Activated CD8-positive, alpha-beta memory T cell treated with anti-CD3 and anti-CD28 coated beads, Interleukin-2, amount 50 U/mL, for 24 hours (primary cell): ENCODE results near the gene QDPR.

ENCODE experiments used
- DNase-seq: peaks from one replicate; pipeline ENCODE4 v3.0.0-alpha.2; 2020; ENCODE audit errors: extremely low read depth

The QDPR gene

DNA sequence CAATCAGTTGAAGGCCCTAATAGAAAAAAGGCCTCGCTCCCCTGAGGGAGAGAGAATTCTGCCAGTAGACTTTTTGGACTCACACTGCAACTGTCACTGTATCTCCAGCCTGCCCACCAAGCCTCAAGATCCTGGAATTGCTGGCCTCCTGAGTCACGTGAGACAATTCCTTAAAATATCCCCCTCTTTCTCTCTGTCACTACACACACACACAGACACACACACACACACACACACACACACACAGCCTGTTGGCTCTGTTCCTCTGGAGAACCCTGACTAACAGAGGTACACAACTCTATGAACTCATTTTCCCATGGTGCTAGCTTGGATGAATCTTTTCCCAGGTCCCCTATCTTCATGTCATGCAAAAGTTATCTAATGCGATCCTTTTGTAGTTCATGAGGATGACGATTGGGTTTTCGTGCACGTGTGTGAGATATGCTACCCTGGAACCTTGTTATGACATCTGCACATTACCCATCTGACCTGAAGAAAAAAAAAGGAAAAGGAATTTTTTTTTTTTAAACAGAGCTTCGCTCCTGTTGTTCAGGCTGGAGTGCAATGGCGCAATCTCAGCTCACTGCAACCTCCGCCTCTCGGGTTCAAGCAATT lies 16.8 kb upstream of the QDPR start:
- DNase-seq: no peak

DNA sequence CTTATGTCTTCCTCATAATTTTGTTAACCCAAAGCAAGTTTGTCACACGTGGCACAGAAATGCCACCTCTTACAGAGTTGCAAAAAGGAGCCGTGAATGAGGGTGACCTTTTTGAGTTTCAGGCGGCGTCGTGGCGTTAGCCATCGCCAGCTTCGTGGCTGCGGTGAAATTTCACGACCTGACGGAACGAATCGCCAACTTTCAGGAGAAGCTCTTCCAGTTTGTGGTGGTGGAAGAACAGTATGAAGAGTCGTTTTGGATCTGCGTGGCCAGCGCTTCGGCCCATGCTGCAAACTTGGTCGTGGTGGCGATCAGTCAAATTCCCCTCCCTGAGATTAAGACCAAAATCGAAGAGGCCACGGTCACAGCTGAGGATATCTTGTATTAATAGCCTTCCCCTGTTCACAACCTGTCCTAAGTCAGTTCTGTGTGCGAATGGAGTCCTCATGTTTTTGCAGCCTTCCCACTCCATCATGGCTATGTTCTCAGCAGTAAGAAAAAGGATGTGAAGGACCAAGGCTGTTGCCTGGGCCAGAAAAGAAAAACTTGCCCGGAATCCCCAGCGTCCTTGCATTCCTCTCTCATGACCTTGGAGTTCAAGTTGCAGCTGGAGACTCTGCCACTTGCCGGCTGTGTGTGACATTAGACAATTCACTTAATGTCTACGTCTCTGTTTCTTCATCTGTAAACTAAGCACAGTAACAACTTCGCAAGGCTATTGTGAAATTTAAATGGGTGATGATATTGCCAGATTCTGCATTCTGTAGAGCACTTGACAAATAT lies 15.0 kb upstream of the QDPR start:
- no peak for DNase-seq

DNA sequence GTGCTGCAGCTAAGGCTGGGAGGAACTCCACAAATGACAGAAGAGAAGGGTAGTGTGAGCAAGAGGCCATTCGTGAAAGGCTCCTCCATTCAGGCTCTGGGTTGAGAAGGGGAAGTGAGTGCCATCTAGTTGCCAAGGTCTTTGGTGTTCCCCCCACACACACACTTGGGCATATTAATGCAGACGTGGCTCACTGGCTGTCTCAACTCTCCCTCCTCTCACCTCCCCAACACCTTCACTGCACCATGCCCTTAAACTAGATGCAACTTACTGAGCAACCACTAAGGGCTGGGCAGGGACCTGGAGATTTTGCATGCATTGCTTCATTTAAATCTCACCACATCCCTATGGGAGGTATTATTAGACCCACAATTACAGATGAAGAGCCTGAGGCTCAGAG lies 11.8 kb upstream of the QDPR start:
- no peak for DNase-seq

DNA sequence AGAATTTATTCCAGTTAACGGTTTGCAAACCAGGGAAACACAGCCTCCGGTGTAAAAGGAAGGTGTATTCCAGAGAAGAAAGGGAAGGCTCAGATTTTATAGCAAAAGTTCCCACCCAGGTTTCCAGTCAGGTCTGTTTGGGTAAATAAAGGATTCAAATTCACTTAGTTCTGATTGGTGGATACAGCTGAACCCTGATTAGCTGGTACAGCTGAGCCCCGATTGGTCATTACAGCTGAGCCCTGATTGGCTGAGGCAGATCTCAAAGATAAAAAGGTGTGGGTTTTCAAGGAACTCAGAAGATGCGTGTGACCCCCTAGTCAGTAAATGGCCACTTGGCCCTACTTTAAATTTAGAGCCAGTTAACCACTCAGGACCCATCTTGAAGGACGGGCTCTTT lies 9.7 kb upstream of the QDPR start:
- no peak for DNase-seq

DNA sequence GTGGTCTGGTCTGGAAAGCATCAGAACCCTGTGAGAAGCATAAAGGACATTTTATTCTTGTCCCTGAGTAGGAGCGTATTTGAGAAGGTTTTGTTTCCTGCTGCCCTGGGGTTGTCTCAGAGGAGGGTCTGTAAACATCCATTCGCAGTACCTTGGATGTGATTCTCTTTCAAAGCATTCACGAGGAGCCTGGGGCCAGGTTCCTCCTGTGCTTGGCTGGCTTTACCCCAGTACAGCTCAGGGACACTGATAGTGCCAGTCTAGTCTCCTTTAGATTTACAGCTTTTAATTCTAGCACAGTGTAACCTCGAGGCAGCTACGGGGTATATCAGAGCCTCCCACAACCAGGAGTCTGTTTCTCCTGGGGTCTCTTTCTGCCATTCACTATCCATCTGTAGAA lies 5.8 kb upstream of the QDPR start:
- DNase-seq: no peak

DNA sequence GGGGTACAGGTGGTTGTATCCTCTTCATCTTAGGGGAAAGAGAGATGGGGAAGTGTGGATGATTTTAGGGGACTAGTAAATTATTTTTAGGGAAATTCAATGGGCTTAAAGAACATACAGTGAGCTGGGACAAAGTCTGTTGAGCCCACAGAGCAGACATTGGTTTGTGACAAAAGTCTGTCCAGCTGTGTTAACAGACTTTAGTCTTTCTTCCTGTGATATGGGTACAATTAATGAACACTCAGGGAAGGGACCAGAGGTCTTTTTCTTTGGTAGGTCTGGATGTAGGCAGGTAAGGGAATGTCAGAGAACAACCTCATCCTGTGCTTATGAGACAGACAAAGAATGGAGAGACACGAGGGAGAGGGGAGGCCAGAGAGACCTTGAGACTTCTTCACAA lies 5.1 kb upstream of the QDPR start:
- no peak for DNase-seq

DNA sequence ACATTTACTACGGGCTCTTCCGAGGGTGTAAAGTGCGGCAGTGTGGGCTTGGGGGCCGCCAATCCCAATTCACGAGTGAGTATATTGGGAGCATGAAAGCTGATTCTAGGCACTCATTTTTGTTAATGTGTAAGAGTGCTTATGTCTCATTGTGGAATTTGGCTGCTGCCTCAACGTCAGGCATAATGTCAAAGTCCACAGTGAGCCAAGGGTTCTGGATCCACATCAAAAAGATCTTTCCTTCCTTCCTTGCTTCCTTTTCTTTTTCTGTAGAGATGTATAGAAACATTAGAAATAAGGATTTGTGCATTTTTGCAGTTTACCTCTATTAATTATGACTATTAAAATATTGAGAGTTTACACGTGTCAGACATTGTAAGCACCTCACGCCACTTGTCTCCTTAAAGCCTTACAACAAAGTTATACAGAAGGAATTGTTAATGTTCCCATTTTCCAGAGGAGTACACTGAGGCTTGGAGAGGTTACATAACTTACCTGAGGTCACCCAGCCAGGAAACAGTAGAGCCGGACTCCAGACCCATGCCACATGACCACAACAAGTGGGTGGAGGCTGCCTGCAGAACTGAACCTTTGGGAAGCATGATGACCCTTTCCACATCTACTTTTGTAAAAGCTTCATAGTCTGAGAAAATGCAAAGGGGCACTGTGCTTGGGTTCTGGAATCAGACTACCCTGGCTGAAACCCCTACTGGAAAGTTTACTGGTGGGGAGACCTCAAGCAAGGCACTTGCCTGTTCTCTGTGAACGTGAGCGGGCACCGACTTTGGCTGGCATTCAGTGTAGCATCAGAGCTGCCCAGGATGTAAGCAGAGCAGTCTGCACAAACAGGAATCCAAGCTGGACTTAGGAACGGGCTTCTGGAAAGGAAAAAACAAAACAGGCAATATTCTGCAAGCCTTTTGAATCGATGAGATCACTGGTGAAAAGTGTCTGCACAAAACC lies 3.8 kb upstream of the QDPR start:
- DNase-seq: no peak

DNA sequence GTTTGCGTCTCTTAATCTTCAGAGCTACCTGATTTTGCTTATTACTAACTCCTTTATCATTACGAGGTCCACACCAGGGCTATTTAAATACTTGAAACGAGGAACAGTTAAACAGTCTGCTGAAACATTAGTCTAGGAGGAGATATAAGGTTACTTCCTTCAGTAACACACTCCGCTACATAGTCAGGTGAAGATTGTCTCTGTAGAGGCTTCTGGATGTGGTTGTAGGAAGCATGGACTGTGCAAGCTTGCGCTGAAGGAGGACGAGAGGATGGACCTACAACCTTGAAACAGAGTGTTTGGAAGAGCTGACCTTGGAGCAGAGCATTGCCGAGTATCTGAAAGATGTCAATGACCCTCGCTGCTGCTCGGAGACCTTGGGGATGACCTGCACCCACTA lies 3.0 kb upstream of the QDPR start, which contains the start of gene CLRN2:
TSS of gene CLRN2 (plus strand) at position 301 of the 400 bp plus-strand sequence. CDS start 102 bp downstream, outside the sequence.
- DNase-seq: no peak

DNA sequence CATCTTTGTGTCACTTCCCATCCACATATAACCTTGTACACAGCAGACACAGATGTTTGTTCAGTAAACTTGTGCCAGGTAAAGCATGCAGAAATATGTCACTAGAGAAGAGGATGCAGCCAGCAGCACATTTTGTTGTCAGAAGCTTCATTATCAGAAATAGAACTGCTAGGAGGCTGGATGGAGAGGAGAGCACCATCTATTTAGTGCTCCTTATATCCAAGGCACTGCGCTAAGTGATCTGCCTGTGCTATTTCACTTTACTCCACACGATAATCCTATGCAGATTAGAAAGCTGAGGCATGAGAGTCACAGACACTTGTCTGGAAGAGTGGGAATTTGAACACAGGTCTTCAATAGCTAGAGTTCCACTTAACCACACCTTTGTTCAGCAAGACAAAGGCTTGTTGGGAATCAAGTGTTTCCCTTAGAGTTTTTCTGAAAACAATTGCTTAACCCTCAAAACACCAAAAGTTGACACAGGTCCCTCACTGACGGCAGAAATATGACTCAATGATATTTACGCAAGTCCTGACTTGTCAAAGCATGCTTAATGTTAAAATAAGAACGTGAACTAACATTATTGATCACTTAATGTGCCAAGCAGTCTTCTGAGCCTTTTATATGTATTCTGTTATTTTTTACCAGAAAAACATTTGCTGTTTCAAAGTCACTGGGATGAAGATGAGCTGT lies 1.2 kb upstream of the QDPR start:
- DNase-seq: no peak

DNA sequence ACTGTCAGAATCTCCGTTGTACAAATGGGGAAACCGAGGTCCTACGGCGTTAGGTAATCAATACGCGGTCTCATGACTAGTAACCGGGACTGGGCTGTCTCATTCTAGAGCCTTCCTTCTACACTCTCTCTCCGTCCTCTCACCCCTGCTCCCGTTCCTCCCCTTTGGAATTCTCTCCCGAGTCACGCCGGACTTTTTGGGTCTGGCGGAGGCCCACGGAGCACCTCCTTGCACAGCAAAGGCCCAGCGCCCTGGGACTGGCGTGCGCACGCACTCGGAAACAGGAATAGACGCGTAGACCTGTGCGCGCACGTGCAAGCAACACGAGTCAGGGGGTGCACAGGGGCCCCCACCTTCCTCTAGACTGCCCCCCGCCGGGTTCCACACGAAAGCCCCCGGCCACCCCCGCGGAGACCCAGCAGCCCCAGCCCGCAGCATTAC lies 361 bp downstream of the QDPR start:
- no peak for DNase-seq

DNA sequence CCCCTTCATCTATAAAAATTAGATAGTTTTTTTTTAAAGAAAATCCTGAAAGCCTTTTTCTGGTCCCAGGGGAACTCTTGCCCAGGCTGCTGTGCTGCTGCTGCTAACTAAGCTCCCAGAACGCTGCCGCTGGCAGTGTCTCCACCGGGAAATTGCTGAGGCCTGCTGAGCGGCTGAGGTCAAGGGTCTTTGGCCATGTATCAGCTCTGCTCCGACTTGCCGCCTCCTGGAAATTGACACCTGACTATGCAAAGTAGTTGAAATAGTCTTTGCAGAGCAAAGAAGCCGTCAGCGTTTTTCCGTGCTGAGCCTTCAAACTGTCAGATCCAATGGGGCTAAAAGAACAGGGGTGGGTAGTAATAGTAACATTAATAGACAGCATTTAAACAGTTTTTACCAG lies 839 bp downstream of the QDPR start:
- DNase-seq: no peak

DNA sequence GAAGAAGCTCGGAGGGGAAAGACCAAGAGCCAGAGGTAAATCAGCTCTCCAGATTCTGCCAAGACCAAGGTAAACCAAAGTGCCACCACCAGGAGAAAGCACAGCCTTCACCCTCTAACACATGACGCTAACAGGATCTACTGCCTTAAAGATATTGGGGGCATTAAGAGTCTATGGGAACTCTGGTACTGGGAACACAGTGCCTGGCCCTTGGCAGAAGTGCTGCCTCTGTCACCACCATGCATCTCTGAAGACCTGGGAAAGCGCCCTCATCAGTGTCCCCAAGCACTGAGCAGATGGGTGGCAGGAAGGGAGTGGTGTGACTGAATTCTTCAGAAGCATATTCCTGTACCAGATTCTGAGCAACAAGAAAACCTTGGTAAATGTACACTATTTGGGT lies 1.3 kb downstream of the QDPR start:
- no peak for DNase-seq

DNA sequence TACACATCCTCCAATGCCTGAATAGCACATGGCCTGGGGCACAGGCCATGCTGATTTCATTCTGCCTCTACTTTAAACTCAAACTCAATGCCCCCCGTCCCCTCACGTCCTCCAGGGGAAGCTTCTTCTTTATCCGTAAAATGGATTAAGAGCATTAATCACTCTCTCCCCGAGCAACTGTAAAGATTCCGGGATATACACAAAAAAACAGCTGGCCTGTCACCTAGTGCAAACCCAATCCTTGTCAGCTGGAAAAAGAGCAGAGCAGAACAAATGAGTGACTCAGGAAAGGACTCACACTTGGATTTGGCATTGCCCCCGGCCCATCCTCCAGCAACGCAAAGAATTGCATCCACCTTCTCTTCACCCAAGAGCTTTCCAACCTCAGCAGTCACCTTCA lies 7.8 kb downstream of the QDPR start:
- DNase-seq: no peak

DNA sequence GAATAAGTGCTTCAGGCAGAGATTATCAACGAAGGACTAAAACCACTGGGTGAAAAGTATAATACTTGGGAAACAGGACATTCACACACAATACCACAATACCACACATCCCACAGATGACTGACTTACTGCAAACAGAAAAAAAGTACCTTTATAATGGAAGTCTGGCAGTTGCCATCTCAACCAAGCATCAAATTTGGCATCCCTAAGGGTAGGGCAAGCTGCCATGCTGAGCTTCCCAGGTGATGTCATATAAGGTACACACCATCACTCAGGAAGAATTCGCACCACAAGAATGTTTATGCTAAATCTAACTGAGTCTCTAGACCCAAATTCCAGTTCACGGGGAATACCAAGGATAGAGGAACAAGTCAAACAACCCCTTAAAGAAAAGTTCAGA lies 9.1 kb downstream of the QDPR start:
- DNase-seq: no peak

DNA sequence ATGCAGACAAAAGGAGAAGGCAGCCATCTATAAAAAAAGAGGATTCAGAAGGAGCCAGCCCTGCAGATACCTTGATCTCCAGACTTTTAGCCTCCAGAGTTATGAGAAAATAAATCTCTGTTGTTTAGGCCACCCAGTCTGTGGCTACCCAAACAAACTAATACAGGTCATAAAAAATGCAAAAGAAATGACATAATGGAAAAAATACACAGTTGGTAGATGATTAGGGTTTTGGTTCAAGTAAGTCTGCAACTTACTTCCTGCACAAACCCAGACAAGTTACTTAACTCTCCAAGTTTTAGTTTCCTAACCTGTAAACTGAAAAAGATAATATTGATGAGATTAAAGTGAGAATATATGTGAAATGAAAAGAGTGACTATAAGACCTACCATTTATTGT lies 11.3 kb downstream of the QDPR start:
- DNase-seq: no peak

DNA sequence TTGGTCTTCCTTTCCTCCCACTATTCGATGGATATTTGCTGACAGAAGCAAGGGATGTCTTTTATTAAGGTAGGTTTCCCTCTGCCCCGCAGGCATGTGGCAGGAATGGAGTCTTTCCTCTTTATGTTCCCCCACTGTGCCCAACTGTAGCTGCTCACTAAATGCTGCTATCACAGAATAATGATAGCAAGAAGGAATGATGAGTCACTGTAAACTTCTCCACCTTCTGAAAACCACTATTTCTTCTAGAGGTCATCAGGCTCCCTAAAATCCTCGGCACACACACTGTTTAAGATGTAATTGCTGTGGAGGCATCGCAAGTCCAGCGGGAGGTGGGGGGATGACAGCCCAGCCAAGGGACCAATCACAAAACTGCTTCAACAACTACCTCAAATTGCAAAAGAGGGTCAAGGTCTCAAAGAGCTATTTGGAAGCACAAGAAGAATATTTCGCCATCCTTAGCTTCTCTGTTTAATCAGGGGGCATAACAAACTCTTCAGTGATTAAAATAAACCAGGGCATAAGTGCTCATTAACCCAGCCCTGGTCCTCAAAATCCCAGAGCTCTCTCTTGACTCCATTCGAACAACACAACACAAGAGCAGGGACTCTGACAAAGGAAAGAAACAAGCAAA lies 13.9 kb downstream of the QDPR start:
- no peak for DNase-seq

DNA sequence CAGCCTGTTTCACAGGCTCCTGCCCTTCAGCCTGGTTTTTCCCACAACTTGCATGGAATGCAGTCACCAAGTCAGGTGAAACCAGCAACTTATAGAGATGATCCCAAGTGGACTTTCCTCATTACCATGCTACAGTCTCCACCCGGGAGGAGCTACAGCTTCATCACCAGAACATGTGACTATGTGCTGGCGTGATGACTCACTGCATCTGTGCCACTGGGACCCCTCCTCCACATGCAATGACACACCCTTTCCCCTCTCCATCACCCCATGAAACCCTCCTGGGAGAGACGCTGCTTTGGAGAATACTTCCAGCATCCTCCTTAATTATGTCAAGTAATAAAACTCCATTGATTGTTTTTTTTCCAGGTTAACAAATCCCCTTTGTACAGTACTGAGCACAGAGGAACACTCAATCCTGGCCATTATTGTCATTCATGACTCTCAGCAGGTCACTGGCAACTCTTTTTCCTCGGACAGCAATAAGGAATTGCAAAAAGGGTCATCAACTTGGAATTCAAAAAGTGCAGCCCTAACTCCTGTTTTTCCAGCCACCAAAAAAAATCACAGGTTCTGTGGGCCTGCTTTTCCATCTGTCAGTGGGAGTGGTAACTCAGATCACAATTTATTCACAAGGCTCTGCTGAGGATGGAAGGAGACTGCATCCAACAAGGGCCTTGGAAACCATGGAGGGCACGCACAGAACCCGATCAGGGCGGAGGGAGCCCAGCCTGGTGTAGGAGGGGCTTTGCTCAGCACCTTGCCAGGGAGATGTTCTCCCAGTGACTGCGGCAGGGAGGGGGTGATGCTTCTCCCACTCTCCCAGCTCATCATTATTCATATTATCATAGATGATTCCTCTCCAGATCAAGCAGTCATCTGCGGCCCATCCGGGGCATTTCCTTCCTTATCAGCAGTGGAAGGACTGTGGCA lies 17.4 kb downstream of the QDPR start:
- no peak for DNase-seq

DNA sequence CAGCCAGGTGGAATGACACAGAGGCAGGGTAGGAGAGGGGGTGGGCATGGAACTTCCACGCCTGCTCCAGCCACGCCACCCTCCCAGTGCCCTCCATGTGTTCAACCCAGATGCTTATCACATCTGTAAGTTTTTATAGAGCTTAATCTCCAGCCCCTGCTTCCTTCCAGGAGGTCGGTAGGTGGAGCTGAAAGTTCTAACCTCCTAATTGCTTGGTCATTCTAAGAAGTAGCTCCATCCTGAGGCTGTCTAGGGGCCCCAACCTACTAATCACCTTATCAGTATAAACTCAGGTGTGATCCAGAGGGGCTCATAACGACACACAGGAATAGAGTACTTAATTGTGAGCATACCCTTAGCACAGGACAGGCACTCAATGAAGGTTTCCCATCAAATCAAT lies 18.3 kb downstream of the QDPR start:
- no peak for DNase-seq

DNA sequence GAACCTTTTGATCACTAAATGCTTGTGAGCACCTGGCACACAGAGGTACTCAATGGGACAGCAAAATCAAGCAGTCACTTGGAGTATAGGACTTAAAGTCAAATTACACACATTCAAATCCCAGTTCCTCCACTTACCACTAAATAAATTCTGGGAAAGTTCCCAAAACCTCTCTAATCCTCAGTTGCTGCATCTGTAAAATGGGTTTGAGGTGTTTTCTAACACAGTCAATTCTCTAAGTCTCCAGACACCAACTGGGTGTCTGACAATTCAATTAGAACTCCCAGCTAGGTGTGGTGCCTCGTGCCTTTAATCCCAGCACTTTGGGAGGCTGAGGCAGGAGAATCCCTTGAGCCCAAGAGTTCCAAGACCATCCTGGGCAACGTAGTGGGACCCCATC lies 19.0 kb downstream of the QDPR start:
- no peak for DNase-seq

DNA sequence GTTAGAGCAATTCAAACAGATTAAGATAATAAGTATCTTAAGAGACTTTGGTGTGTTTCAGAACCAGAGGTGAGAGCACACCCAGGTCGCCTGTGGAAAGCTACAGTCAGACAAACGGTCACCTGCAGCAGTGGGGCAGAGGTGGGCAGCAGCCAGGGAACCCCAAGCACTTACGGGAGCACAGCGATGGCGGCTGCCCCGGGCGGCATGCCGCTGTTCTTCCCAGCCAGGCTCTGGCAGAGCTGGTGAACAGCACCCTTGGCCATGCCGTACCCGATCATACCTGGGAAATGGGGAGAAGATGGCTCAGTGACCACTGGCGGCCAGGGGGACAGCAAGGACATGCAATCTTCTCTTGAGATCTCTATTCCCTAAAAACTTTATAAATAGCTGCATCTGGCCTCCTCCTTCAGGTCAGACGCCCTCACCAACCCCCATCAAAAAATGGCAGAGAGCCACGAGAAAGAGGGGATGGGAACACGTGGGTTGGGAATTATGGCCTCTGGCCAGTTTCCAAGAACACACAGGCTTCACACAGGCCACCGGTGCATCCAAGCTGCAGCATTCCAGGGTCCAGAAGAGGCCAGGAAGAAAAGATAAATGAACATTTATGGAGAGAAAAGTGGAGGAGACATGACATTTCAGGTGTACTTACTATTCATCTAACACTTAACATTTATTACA lies 19.7 kb downstream of the QDPR start:
- no peak for DNase-seq
